ENCODE results near the gene HDLBP. TPM values are rescaled to one million over a fixed set of nuclear protein-coding genes. Genes with fewer than 3 reads are reported as not detected.

The HDLBP gene
- total and polyA plus RNA-seq, 2 experiments from 2014 or later: 230 to 306 TPM

- no peak for TF ChIP-seq ZNF462 (CRISPR knock-in tag; IDR thresholded peaks at IDR 0.05)
Measured at GRCh38 chr2:241258505-241259280, 56.8 kb downstream of the HDLBP start (continued).

GRCh38 chr2:241257419-241258032 is 57.9 kb downstream of the HDLBP start:
- peaks cover 26% of the 10 kb centered on the region for H4K20me1 ChIP-seq (replicated peaks; ENCODE audit: insufficient read depth)
- H3K4me1 ChIP-seq (ENCODE audit: insufficient read depth): no peaks in the 10 kb centered on the region
- no peak overlapping the region for H3K4me3 ChIP-seq
- Mint-ChIP-seq H3K36me3 (ENCODE audit: low read depth) (peaks cover 87% of the 10 kb centered on the region), H3K27me3 (ENCODE audit: insufficient read depth, low read depth, poor library complexity) (peaks cover 2% of the 10 kb centered on the region), H3K27ac (no peak overlapping the region), H3K4me3 (no peak overlapping the region), H3K9me3 (no peaks in the 10 kb centered on the region), H3K4me1 (no peaks in the 10 kb centered on the region)
- H3K36me3 ChIP-seq (ENCODE audit: insufficient read depth): peaks cover 68% of the 10 kb centered on the region
- H3K27ac ChIP-seq (ENCODE audit: low read depth): no peak overlapping the region
- no peaks in the 10 kb centered on the region for H3K27me3 ChIP-seq (ENCODE audit: insufficient read depth)
- ATAC-seq (no peak), DNase-seq (ENCODE audit: low spot score) (no peak)
- H3F3A ChIP-seq (replicated peaks; ENCODE audit: low read depth): no peaks in the 10 kb centered on the region
- H2AFZ ChIP-seq: no peak overlapping the region
- H3K79me2 ChIP-seq (replicated peaks; ENCODE audit: insufficient read depth): peaks cover 16% of the 10 kb centered on the region; the same call in 1 of the 2 replicates
- H3K4me2 ChIP-seq: no peak overlapping the region
- no peaks in the 10 kb centered on the region for H3K9me2 ChIP-seq (ENCODE audit: insufficient read depth)
- TF ChIP-seq STAT1 (IDR thresholded peaks at IDR 0.05; ENCODE audit: unreplicated experiment): no peak
- TF ChIP-seq ZNF331 (CRISPR knock-in tag; IDR thresholded peaks at IDR 0.05; ENCODE audit: low read depth): no peak
- no peak for TF ChIP-seq EZH2phosphoT487 (IDR thresholded peaks at IDR 0.05; ENCODE audit: unreplicated experiment)
- TF ChIP-seq JUNB (IDR thresholded peaks at IDR 0.05; ENCODE audit: unreplicated experiment): no peak
- no peak for TF ChIP-seq ETS1 (IDR thresholded peaks at IDR 0.05)
- no peak for TF ChIP-seq ZNF114 (CRISPR knock-in tag; IDR thresholded peaks at IDR 0.05)
- TF ChIP-seq ZNF462 (CRISPR knock-in tag; IDR thresholded peaks at IDR 0.05): no peak
